ENCODE data around the gene FAM241A.
"Not testable (repeated sequence)": the region's sequence is repeated elsewhere in the genome, so short reads cannot be mapped to it uniquely, and the experiment has no call there.

Gene FAM241A

DNA sequence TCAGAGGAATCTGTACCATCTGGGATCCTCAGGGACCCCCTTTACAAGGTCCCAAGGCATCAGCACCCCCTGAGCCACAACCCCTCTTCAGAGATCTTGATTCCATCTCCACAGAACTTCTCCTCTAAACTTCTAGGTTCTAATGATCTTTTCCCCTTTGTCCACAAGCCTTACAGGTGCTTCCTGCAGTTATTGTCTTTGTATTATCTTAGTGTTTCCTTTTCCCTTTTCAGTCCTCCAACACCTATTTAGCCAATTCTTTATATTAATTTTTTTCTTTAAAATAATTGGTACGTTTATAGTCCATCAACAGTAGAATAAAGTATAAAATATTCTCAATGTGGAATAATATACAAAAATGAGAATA is 35.2 kb upstream of the FAM241A start:
- no peak overlapping the region for H3K4me3 ChIP-seq (ENCODE audit: low read depth, low read length)
- DNase-seq (ENCODE audit: low read depth) = no peak
- TF ChIP-seq, protein P1, sequence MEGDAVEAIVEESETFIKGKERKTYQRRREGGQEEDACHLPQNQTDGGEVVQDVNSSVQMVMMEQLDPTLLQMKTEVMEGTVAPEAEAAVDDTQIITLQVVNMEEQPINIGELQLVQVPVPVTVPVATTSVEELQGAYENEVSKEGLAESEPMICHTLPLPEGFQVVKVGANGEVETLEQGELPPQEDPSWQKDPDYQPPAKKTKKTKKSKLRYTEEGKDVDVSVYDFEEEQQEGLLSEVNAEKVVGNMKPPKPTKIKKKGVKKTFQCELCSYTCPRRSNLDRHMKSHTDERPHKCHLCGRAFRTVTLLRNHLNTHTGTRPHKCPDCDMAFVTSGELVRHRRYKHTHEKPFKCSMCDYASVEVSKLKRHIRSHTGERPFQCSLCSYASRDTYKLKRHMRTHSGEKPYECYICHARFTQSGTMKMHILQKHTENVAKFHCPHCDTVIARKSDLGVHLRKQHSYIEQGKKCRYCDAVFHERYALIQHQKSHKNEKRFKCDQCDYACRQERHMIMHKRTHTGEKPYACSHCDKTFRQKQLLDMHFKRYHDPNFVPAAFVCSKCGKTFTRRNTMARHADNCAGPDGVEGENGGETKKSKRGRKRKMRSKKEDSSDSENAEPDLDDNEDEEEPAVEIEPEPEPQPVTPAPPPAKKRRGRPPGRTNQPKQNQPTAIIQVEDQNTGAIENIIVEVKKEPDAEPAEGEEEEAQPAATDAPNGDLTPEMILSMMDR (conservative IDR thresholded peaks at IDR 0.05; ENCODE audit: low read depth, low read length) = no peak

DNA sequence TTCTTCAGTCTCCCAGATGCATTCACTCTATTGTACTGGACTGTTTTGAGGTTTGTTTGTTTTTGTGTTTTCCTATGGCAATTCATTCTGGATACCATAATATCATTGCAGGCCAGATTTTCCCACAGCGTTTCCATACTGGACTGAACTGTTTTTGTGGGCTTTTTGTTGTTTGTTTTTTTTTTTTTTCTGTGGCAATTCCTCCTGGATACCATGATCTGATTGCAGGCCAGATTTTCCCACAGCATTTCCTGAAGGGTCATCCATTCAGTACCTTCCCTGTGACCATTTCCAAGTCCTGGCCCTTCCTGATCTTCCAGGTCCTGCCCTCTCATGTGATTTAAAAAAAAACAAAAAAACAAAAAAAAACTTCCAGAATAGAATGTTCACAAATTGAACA is 33.9 kb upstream of the FAM241A start:
- DNase-seq (ENCODE audit: low read depth) = no peak
- TF ChIP-seq, protein P1 (conservative IDR thresholded peaks at IDR 0.05; ENCODE audit: low read depth, low read length) = no peak

DNA sequence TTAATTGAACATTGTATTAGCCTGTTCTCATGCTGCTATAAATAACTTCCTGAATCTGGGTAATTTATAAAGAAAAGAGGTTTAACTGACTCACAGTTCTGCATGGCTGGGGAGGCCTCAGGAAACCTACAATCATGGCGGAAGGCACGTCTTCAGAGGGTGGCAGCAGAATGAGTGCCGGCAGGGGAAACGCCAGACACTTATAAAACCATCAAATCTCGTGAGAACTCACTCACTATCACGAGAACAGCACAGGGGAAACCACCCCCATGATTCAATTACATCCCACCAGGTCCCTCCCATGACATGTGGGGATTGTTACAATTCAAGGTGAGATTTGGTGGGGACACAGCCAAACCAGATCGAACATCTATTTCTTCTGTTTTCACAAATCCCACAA is 33.2 kb upstream of the FAM241A start:
- not testable (repeated sequence) for H3K4me3 ChIP-seq (ENCODE audit: low read depth, low read length); DNase-seq (ENCODE audit: low read depth)

More for the DNA sequence above, 33.9 kb upstream of the FAM241A start:
- no peak overlapping the region for H3K4me3 ChIP-seq (ENCODE audit: low read depth, low read length)

DNA sequence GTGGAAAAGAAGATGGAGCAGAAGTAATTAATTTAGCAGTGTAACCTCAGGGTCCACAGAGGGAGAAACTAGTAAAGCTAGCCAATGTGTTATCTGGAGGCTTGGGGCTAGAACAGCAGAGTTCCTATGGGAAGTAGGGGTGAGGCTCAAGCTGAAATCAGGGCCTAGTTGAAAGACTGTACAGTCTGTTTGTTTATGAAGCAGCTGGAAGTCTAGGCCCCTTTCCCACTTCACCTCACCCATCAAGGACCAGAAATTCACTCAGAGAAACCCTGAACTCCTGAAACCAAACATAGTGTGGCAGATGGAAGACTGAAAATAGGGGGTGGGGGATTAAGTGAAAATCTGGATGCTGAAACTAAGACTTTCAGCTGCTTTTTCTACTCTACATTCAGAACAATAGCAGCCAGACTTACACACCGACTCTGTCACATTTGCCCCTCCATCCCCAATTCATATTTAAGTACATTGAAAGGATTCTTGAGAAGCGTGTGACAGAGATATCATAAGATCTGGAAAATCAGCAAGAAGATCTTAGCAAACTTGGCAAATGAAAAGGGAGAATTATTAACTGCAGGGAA is 32.6 kb upstream of the FAM241A start:
- TF ChIP-seq, protein P1 (conservative IDR thresholded peaks at IDR 0.05; ENCODE audit: low read depth, low read length) = no peak
- peak; percentile 38 for DNase-seq (ENCODE audit: low read depth)
- no peak overlapping the region for H3K4me3 ChIP-seq (ENCODE audit: low read depth, low read length)

DNA sequence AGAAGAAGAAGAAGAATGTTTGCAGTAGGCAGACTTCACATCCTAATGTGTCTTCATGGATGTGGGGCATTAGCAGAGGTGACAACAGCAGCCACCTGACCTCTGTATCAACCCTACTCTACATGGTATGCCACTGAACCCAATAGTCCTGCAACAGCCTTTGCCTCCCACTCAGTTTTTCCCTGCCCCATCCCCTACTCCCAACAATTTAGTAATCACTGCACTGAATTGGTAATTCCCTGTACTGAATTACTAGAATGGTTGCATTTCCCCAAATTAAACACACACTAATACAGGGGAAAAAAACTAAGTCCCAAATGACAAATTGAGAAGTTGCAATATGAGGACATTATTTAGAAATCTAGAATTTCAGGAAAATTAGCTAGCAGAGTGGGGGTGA is 31.4 kb upstream of the FAM241A start:
- no peak for DNase-seq (ENCODE audit: low read depth)
- TF ChIP-seq, protein P1 (conservative IDR thresholded peaks at IDR 0.05; ENCODE audit: low read depth, low read length) = no peak
- H3K4me3 ChIP-seq (ENCODE audit: low read depth, low read length) = no peak overlapping the region

DNA sequence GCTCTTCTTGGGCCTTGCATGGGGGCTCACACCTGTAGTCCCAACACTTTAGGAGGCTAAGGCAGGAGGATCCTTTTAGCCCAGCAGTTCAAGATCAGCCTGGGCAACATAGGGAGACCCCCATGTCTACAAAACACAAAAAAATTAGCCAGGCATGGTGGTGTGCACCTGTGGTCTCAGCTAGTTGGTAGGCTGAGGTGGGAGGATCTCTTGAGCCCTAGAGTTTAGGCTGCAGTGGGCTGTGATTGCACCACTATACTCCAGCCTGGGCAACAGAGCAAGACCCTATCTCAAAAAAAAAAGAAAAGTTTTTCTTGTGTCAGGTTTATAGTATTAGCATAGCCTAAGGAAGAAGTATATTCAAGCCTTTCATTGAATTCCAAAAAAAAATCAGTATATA is 30.8 kb upstream of the FAM241A start:
- no peak for DNase-seq (ENCODE audit: low read depth)
- TF ChIP-seq, protein P1 (conservative IDR thresholded peaks at IDR 0.05; ENCODE audit: low read depth, low read length) = no peak
- H3K4me3 ChIP-seq (ENCODE audit: low read depth, low read length) = no peak overlapping the region

DNA sequence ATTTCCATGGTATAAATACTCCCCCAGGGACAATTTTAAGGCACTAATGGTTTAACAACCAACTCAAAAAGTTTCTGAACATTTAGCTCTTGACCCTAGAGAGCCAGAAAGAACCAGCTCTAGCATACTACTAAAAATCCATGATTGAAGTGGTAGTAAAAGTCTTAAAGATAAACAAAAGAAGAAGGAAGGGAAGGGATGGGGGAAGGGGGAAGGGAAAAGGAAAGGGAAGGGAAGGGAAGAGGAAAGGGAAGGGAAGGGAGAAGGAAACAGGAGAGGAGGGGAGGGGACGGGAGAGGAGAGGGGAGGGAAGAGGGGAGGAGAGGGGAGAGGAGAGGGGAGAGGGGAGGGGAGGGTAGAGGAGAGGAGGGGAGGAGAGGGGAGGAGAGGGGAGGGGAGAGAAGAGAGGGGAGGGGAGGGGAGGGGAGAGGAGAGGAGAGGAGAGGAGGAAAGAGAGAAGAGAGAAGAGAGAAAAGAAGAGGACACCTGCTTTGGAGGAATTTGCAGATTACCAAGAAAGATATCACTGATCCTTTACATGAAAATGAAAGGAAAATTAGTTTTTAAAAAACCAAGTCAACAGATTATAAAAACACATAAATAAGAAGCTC is 26.4 kb upstream of the FAM241A start:
- no peak for DNase-seq (ENCODE audit: low read depth)
- H3K4me3 ChIP-seq (ENCODE audit: low read depth, low read length) = no peak overlapping the region
- TF ChIP-seq, protein P1 (conservative IDR thresholded peaks at IDR 0.05; ENCODE audit: low read depth, low read length) = no peak
